PFSK-1 (cell line): Measurements from ENCODE around the gene AMMECR1.

Experiments used
- FOXP2 ChIP-seq: optimal IDR thresholded peaks from 2 replicates; pipeline ENCODE3; 2011; ENCODE audit warnings: borderline replicate concordance, control low read depth, inconsistent platforms; ENCODE audit not compliant: insufficient read depth; ENCODE audit errors: extremely low read length, extremely low read depth
- POLR2AphosphoS5 ChIP-seq: IDR thresholded peaks from 2 replicates; pipeline ENCODE4 v1.6.1; 2012; ENCODE audit warnings: low read depth, mild to moderate bottlenecking, control low read depth, low read length, moderate library complexity
- REST ChIP-seq, 2 experiments: IDR thresholded peaks; 2 replicates each; pipeline versions ENCODE4 v1.6.1 to v1.8.0; 2011 to 2012; ENCODE audit warnings: low read depth in 2 of 2, low read length in 2 of 2, control low read depth in 1 of 2, inconsistent platforms in 1 of 2, mild to moderate bottlenecking in 1 of 2, moderate library complexity in 1 of 2; ENCODE audit not compliant: insufficient read depth in 1 of 2
- SIN3A ChIP-seq: IDR thresholded peaks from 2 replicates; pipeline ENCODE4 v1.6.1; 2012; ENCODE audit warnings: mild to moderate bottlenecking, low read length, moderate library complexity, borderline replicate concordance; ENCODE audit not compliant: insufficient read depth
- TAF1 ChIP-seq: IDR thresholded peaks from 2 replicates; pipeline ENCODE4 v1.6.1; 2012; ENCODE audit warnings: low read length, control low read depth, borderline replicate concordance; ENCODE audit not compliant: insufficient read depth

AMMECR1 gene

DNA sequence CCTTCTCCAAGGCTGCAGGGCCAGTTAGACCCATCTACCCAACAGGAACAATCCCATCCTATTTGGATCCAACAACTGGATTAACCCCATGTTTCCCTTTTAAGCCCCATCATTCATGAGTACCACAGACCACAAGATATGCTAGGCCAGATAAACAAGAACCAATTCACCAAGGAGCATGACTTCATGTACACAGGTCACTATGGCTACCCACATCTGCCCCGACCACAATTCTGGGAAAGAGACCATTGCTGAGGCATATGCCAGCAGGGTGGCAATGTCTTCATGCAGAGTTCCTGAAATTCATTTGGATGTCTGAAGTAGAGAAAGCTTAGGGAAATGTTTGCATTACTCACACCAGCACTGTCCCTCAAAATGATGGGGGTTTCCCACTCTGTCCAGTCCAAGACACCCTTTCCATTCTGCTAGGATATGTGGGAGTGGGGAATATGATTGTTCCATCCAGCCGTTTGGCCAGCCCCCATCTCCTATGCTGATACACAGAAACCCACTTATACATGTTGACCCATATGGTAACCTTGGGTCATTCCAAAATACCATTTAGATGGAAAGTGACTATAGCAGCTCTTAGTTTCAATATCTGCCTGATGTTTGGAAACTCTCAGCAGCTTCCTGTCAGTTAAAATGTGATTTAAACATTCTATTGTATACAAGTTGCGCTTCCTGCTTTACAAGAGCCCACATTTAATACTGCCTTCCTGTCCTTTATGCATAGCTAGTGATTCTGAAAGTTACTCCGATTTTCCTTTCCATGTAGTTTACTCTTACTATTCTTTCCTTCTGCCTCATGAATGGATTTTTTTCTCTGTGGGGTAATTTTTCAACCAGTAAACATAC lies 129.0 kb downstream of the AMMECR1 start:
- TF ChIP-seq REST (IDR thresholded peaks at IDR 0.05; ENCODE audit: insufficient read depth in 1 of 2, low read depth in 2 of 2, low read length in 2 of 2) = no peak
- no peak for TF ChIP-seq TAF1
- TF ChIP-seq SIN3A = no peak
- TF ChIP-seq FOXP2 = no peak
- TF ChIP-seq POLR2AphosphoS5 = no peak

DNA sequence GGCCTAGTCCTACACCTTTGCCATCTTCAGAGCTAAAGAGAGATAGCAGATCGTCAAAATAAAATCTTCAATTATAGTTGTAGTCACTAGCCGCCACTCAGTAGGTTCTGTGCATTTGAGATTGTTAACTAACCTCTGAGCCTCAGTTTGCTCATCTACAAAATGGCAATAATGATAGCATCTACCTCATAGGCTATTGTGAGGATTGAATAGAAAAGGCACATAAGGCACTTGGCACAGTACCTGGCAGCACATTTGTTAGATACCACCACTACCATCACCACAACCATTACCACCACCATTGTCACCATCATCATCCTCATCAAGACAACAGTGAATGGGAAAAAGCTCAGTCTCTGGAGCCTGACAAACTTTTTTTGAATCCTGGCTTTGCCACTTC lies 134.6 kb downstream of the AMMECR1 start:
- TF ChIP-seq POLR2AphosphoS5 (no peak), REST (IDR thresholded peaks at IDR 0.05; ENCODE audit: insufficient read depth in 1 of 2, low read depth in 2 of 2, low read length in 2 of 2) (no peak), TAF1 (no peak), SIN3A (no peak), FOXP2 (no peak)

DNA sequence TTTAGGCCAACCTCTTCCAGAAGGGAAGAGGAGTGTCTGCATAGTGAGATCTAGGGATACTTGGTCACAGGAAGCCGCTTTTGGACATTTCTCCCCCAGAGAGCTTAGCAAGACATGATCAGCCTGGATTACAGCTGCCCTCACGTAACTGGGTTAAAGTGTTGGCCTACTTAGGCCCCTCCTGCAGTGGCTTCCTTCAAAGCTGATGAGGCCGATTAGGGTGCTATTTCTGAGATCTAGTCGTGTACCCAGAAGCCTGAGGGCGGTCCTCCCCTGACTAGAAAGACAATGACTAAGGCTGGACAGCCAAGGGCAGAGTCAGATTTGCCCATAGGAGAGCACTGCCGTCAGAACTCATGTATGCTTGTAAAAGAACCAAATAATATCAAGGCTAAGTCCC lies 135.0 kb downstream of the AMMECR1 start:
- TF ChIP-seq FOXP2 = no peak
- TF ChIP-seq REST (IDR thresholded peaks at IDR 0.05; ENCODE audit: insufficient read depth in 1 of 2, low read depth in 2 of 2, low read length in 2 of 2) = no peak
- TF ChIP-seq POLR2AphosphoS5 = no peak
- no peak for TF ChIP-seq TAF1
- TF ChIP-seq SIN3A = no peak

- TF ChIP-seq REST (IDR thresholded peaks at IDR 0.05; ENCODE audit: insufficient read depth in 1 of 2, low read depth in 2 of 2, low read length in 2 of 2) = no peak
- TF ChIP-seq TAF1 = no peak
- no peak for TF ChIP-seq POLR2AphosphoS5
- no peak for TF ChIP-seq FOXP2
- no peak for TF ChIP-seq SIN3A
Measured at GRCh38 chrX:110182362-110182761, 135.5 kb downstream of the AMMECR1 start.
